ENCODE results near the gene GTF2F2. TPM values are rescaled to one million over a fixed set of nuclear protein-coding genes. Genes with fewer than 3 reads are reported as not detected.
"Not testable (repeated sequence)": the region's sequence is repeated elsewhere in the genome, so short reads cannot be mapped to it uniquely, and the experiment has no call there.

The GTF2F2 gene
- total RNA-seq, 2 donors from 2014 or later = 17.4 to 19.0 TPM

DNA sequence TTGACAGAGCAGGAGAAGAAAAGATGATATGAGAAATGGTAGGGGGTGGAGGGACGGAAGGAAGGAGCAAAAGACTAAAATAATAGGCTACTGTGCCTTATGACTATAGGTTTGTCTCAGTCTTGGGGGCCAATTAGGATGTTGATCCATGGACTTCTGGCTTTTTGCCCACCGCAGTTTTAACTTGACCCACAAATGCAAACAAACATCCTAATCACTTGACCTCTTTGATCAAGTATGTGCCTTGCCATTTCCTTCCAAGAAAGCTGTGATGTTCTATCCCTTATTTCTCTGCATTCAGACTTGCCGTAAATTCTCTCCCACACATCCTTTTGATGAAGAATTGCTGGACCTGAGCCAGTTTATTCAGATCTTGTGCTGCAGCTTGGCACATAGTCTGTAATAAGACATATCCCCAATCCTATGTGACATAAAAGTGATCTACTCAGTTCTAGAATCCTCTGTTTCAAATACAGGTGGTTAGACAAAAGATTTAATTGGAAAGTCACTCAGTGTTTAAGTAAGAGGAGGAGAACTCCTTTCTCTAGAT is 157.9 kb downstream of the GTF2F2 start:
- ATAC-seq (no peak), DNase-seq (no peak)
- intact Hi-C loops (cut with DNase I, micrococcal nuclease) = no loop called here

DNA sequence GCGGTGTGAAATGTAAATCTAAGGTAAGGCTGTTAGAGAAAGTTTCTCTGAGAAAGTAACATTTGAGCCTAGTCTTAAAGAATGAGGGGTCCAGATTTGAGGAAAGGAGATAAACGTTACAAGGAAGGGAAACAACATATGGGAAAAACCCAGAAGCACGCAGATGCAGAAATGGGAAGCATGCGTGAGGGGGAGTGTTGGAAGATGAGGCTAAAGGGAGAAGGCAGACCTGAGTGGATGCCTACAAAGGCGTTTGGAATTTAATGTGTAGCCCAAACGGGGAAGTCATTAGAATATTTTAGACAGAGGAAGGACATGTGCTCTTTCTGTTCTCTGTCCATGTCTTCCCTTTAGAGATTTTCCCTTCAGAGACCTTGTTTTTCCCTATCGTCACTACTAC is 159.7 kb downstream of the GTF2F2 start:
- intact Hi-C loops (cut with DNase I, micrococcal nuclease) = loop anchor here in 1 of 2 donors (2.0 to 10.0 kb wide), 2 partner anchors 85 to 233 kb away; no protein-coding TSS in a partner anchor
- no peak for DNase-seq

DNA sequence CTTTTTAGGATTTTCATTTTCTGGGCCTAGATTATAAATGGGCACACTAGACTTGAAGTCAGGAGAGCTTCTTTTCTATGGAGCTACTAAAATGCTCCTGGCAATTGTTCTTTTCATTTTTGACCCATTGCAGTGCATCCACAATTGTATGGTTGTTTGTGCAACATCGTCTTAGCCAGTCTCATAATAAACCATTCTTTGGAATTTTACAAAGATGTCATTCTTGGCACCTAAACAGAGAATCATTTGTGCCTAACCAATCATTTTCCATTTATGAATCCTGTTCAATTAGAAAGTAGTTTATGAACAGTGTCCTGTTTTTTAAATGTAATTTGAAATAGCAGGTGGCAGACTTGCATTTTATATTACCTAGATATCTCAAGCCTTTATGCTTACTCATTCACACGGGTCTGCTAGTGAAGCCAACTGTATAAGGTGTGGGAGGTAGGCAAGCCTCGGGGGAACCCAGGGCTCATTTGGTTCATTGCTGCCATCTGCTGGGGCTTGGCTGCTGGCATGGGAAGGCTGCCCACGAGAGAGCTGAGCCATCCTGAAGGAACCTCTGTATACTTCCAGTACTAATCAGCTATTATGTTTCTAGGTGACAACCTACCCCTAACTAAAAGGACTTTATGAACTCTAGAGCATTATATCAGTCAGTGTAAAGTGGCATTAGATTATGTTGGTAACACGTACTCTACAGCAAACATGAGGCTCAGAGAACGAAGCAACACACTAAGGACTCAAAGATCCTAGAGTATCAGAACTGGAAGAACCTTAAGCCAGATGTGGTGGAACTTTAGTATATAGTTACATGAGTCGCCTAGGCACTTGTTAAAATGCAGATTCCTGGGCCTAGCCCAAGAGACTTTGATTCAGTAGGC is 160.7 kb downstream of the GTF2F2 start:
- intact Hi-C loops (cut with DNase I, micrococcal nuclease) = loop anchor here in 1 of 2 donors (2.0 to 10.0 kb wide), 2 partner anchors 86 to 234 kb away; no protein-coding TSS in a partner anchor
- ATAC-seq (peak; percentile 100), DNase-seq (peak; percentile 65 to 82)

More for the DNA sequence above, 159.7 kb downstream of the GTF2F2 start:
- ATAC-seq = no peak

DNA sequence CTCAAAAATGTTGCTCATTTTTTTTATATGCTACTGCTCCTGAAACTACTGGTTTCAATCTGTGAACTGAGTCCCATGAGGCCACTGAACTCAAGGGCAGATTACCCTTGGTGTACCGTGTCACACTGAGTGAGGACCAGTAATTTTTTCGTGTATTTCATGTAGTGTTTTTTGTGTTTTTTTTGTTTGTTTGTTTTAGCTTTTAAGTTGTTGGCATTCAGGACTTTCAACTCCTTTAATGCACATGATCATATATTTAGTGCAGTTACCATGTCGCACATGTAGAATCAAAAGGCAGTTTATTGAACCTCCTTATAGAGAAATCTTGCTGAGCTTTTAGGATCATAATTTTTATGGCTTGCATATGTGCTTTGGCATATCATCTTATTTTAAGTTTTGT is 162.7 kb downstream of the GTF2F2 start:
- intact Hi-C loops (cut with DNase I, micrococcal nuclease) = loop anchor here in 1 of 2 donors (10.0 kb wide), 1 partner anchor 88 kb away; no protein-coding TSS in a partner anchor
- ATAC-seq (no peak), DNase-seq (no peak)

DNA sequence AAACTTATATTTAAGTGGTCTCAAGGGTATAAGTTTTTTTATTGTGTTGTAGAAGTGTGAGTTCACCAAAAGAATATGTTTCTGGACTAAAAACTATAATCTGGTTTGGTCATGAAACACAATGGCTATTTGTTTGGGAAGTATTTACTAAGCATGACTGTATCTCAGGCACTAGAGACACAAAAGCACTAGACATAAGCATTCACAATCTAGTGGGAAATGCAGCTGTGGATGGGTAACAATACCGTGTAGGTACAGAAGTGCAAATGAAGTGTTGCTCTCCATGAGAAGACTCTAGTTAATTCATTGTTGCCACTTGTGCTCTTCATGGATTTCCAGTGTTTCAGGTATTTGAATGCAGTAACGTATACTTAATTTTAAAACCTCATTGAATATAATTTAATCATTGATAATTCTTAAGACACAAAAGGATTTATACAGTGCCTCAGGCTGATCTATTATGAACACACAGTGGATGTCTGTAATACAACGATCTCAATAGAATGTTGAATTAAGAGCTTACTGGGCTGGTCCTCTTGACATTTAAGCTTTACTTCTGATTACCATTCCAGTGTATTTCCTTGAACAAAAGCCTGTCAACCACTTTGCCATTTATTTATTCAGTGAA is 169.7 kb downstream of the GTF2F2 start:
- no peak for DNase-seq
- ATAC-seq = no peak
- intact Hi-C loops (cut with DNase I, micrococcal nuclease) = loop anchor here (10.0 kb wide), 2 partner anchors 95 to 245 kb away; no protein-coding TSS in a partner anchor

DNA sequence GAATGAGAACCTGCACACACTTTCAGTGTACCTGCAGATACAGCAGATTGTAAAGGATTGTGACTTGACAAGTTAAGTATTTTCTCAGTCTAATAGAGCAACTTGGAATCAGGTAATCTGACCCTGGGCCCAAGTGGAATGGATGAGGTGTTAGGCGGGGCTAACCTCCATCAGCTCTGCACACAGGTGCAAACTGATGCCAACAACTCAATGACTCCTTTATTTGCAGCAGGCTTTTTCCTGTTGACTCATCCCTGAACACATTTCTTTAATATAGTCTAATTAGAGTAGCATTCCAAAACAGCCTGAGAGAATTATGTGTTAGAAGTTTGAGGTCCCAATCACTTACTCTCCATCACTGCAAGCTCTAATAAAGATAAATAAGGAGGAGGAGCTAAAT is 171.9 kb downstream of the GTF2F2 start:
- ATAC-seq = no peak
- DNase-seq = no peak
- intact Hi-C loops (cut with DNase I, micrococcal nuclease) = loop anchor here in 1 of 2 donors (10.0 kb wide), 1 partner anchor 247 kb away; no protein-coding TSS in a partner anchor

DNA sequence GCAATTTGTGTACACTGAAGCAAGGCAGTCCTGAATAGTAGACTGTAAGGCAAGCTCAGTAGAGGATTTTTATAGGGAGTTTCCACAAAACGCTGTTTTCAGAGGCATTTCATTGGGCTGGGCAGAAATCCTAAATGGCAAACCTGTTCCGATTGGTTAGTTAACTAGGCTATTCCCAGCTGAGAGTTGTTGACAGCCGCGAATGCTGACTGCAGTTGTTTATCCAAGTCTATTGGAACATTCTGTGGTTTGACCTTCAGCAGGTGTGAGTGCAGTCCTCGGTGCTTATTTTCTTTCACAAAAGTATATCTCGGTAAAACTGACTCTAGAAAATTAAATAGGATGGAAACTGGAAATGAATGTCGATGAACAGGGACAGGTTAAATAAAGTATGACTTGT is 175.2 kb downstream of the GTF2F2 start:
- ATAC-seq (no peak), DNase-seq (no peak)
- intact Hi-C loops (cut with DNase I, micrococcal nuclease) = loop anchor here in 1 of 2 donors (10.0 kb wide), 1 partner anchor 251 kb away; no protein-coding TSS in a partner anchor

DNA sequence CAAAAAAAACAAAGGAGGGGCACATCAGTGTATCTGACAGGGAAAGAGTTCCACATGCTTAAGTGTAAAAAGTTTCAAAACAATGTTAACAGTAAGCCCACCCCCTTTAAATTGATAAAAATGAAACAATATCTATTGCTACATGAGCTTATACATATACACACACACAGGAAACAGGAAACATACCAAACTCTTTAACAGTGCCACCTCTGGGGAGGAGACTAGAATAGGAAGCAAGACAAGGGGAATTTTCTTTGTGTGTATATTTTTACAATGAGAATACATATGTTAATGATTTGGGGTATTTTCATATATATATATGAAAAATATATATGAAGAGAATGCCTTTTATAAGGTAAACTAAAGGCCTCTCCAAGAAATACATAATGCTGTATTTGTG is 175.9 kb downstream of the GTF2F2 start:
- no peak for DNase-seq
- ATAC-seq = no peak
- intact Hi-C loops (cut with DNase I, micrococcal nuclease) = loop anchor here in 1 of 2 donors (10.0 kb wide), 1 partner anchor 251 kb away; no protein-coding TSS in a partner anchor

DNA sequence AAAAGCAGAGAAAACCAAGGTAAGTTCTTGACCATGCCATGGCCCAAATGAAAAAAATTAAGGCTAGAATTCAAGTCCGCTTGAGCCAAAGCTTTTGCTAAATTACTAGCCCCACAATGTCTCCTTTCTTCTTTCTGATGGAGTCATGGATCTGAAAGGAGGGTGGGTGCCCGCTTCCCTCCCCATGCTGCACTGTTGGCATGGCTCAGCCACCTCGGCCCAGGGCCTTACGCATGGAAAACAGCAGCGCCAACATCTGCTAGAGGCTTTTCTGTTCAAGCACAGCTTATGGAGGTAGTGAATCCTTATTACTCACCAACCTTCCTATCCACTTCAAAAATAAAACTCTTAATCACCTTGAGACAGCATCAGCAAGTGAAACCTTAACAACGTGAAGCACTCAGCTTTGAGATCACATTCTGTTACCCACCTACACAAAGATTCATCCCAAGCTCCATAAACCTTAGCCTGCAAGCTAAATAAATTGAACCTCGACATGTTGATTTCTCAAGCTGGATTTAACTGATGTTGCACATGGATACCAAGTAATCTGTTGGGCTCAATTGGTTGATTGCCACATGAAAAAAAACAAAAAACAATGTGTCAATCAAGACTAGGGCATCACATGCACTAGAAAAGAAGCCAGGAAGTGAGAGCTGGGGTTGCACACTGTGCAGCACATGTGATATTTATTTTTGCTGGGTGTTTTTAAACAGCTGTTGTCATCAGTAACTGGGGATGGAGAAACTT is 177.3 kb downstream of the GTF2F2 start:
- DNase-seq = no peak
- intact Hi-C loops (cut with DNase I, micrococcal nuclease) = loop anchor here in 1 of 2 donors (10.0 kb wide), 1 partner anchor 253 kb away; no protein-coding TSS in a partner anchor
- no peak for ATAC-seq

DNA sequence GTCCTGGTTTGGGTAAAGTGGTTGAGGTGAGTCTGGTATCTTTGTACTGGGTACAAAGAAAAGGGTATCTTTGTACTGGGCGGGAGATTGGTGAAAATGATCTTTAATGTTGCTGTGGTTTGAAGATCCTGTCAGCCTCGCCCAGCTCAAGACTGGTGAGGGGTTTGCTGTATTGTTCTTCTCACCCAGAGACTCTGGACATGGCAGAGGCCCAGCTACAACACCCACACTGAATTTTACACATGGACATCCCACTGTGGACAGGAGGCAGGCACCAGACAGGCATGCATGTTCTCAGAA is 177.8 kb downstream of the GTF2F2 start:
- ATAC-seq = no peak
- intact Hi-C loops (cut with DNase I, micrococcal nuclease) = loop anchor here in 1 of 2 donors (10.0 kb wide), 1 partner anchor 253 kb away; no protein-coding TSS in a partner anchor

DNA sequence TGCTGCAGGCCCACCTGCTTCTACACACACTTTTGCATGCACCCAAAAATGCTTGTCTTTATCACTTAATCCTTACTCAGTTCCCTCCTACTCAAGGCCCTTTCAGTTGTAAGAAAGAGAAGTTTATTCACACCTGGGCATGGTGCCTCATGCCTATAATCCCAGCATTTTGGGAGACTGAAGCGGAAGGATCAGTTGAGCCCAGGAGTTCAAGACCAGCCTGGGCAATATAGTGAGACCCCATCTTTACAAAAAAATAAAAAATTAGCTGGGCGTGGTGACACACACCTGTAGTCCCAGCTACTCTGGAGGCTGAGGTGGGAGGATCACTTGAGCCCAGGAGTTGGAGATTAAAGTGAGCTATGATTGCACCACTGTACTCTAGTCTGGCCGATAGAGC is 178.2 kb downstream of the GTF2F2 start:
- not testable (repeated sequence) for DNase-seq, ATAC-seq
- intact Hi-C loops (cut with DNase I, micrococcal nuclease) = loop anchor here in 1 of 2 donors (10.0 kb wide), 1 partner anchor 254 kb away; no protein-coding TSS in a partner anchor

More for the DNA sequence above, 177.8 kb downstream of the GTF2F2 start:
- no peak for DNase-seq

DNA sequence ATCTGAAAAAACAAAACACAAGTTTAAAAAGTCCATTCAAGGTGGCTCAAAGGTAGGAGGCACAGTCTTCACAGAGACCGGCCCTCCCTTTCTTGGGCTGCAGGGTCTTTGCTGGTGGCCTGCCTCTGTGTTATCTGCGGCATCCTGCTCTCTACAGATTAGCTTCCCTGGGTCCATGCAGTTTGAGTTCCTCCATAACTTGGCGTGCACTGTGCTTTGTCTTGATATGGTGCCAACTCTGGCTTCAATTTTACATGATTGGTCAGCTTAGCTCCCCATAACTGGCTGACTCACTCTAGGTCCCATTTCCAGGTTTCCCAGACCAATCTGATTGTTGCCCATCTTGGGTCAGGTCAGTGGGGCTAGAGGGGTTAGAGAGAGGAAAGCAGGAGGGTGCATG is 178.9 kb downstream of the GTF2F2 start:
- ATAC-seq (peak; percentile 15), DNase-seq (no peak)
- intact Hi-C loops (cut with DNase I, micrococcal nuclease) = loop anchor here in 1 of 2 donors (10.0 kb wide), 1 partner anchor 254 kb away; no protein-coding TSS in a partner anchor

DNA sequence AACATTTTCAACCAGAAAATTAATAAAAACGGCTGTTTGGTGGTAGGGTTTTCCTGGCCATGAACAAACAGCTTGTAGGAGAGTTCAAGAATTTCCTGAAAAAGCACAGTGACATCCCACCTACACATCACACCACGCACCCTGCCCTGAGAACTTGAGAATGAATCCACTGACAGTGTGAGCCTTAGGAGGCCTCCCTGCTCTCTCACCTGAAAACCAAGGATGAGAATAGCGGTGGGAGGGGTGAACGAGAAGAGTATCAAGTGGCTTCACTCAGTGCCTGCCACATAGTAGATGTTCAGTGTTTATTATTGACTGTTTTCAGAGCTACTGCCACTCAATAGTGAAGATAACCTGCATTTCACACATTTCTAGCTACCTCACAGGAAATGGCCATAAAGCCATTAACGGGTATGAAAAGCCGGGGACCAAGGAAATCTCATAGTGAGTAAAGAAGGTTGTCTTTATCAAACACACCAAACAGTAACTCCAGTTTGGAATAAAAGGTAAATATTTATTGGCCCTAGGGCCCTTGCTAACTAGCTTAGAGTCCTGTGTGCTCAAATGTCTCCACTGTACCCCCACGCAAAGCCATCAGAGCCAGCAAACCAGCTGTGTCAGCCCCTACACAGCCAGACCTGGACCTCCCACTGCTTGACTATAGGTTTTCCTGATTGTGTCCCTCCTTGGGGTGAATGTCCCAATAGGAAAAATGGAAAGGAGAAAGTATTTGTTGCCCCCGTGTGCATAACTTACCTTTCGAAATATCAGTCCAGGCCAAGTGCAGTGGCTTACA is 180.1 kb downstream of the GTF2F2 start:
- intact Hi-C loops (cut with DNase I, micrococcal nuclease) = no loop called here
- ATAC-seq = no peak
- no peak for DNase-seq

DNA sequence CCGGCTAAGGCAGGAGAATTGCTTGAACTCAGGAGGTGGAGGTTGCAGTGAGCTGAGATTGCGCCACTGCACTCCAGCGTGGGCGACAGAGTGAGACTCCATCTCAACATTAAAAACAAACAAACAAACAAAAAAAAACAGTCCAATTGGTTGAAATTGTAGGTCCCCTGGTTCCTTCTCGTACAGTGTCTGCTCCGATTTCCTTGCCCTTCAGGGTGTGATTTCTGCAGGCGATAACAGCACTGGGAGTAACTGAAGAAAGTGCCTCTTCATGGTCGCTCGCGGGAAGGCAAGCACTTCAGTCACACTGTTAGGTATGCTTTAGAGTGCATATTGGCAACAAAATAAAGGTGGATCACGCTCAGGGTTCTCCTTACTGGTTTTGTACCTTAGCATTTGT is 181.0 kb downstream of the GTF2F2 start:
- intact Hi-C loops (cut with DNase I, micrococcal nuclease) = no loop called here
- ATAC-seq (peak; percentile 27), DNase-seq (no peak)

DNA sequence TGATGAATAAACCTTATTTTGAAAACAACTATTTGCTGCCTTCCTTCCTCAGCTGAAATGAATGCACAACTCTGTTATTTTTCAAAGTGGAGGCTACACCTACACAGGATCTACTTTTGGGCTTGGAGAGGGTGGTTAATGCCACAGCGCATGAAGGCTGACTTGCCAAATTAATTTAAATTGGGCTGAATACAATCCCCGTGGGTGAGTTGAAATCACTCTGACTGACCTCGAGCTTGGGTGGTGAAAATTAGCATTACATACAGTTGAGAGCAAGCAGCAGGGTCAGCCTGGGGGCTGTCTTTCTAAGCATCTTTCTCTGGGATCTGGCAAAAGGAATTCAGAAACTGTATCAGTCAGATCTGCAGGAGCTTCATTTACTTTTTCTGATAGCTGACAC is 182.2 kb downstream of the GTF2F2 start:
- no peak for DNase-seq
- intact Hi-C loops (cut with DNase I, micrococcal nuclease) = no loop called here

DNA sequence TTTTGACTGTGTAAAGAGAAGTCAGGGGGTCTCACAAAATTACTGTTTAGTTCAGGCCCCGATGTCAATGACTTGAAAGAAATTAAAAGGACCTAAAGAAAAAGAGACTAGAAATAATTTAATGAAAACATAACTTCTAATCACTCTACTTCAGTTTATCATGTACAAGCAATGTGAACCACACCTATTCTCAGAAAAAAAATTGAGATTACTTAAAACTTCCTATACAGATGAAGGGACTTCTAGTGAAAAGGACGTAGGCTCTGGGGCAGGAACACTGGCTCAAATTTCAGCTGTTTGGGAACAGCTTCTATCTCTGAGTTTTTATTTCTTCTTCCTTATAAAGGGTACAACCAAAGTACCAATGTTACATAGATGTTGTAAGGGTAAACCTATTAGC is 182.7 kb downstream of the GTF2F2 start:
- intact Hi-C loops (cut with DNase I, micrococcal nuclease) = no loop called here
- ATAC-seq = no peak

More for the DNA sequence above, 182.2 kb downstream of the GTF2F2 start:
- ATAC-seq = no peak

DNA sequence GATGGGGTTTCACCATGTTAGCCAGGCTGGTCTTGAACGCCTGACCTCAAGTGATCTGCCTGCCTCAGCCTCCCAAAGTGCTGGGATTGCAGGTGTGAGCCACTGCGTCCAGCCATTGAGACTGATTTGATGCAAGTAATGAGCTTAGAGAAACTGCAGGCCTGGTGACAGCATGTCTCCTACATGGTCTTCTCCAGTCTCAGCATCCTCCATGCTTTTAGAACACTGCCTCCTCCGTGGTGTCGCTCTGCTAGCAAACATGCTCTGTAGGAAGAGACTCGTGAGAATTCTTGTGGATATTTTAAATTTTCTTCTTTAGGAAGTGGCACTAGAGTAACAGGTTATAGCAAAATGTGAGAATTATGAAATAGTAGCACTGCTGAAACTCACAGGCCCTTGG is 183.6 kb downstream of the GTF2F2 start:
- ATAC-seq (no peak), DNase-seq (no peak)
- intact Hi-C loops (cut with DNase I, micrococcal nuclease) = no loop called here

More for the DNA sequence above, 182.7 kb downstream of the GTF2F2 start:
- DNase-seq = no peak

DNA sequence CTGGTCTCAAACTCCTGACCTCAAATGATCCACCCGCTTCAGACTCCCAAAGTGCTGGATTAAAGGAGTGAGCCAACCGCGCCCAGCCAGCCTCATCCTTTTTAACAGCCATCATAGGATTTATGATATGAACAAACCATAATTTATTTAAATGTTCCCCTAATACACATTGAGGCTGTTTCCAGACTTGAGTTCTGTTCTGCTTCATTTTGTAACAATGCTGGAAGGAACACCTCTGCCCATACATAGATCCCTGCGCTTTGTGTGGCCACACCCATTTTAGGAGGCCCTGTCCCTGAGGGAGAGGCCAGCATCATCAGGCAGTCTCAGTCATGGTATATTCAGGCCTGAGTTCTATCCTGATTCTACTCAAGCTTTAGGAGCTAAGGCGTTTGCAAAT is 184.8 kb downstream of the GTF2F2 start:
- intact Hi-C loops (cut with DNase I, micrococcal nuclease) = loop anchor here in 1 of 2 donors (5.0 kb wide), 1 partner anchor 258 kb away; no protein-coding TSS in a partner anchor
- peak; percentile 32 for ATAC-seq
- DNase-seq = peak in 1 of 2 donors; percentile 62

Data from left colon (tissue), 2 donors.